Measurements from ENCODE around the gene TBK1. TPM values are rescaled to one million over a fixed set of nuclear protein-coding genes. Genes with fewer than 3 reads are reported as not detected.

TBK1 gene
- total and polyA plus RNA-seq, 10 of the 15 experiments (the other 5 are each of a cell fraction or from before 2014, with no cell fraction given), result 13.4 to 49.3 (median 37.7) TPM

DNA sequence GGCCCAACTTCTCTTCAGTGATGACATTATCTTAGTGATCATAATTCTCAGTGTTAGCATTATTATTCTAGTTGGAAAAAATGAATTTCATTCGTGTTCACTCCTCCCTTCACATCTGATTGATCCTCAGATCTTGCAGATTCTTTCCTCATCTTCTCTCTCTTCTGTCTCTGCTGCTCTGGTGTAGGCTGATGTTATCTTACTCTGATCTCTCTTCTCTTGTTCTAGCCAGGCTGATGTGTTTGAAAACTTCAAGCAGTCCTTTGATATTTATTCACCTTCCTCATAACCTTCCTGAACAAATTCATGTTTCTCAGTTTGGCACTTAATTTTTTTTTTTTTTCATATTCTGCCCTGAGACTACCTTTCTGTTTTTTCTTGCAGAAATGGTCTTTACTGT is 5.6 kb upstream of the TBK1 start:
- Histone ChIP-seq H4K20me1 (ENCODE audit: control insufficient read depth, insufficient read depth) (no peaks in the 10 kb centered on the region), H2AFZ (ENCODE audit: control insufficient read depth, low read depth, low read length) (no peak overlapping the region), H3K9ac (ENCODE audit: control insufficient read depth, insufficient read depth, low read length) (no peak overlapping the region), H3K79me2 (ENCODE audit: control insufficient read depth, insufficient read depth, low read length) (peaks cover 4% of the 10 kb centered on the region), H3K4me3 (no peak overlapping the region), H3K4me2 (ENCODE audit: control insufficient read depth, insufficient read depth) (no peak overlapping the region), H3K9me3 (replicated peaks; ENCODE audit: control insufficient read depth, insufficient read depth, low read length) (no peaks in the 10 kb centered on the region), H3K36me3 (ENCODE audit: control insufficient read depth in 2 of 2, insufficient read depth in 2 of 2, low read length in 1 of 2) (peaks cover 4 to 27% of the 10 kb centered on the region in 2 experiments), H3K27me3 (replicated peaks in 1 of 2; ENCODE audit: control insufficient read depth in 2 of 2, insufficient read depth in 2 of 2, low read length in 1 of 2) (no peaks in the 10 kb centered on the region), H3K27ac (ENCODE audit: control insufficient read depth, insufficient read depth) (no peak overlapping the region), H3K4me1 (ENCODE audit: control insufficient read depth, insufficient read depth, low read length) (no peaks in the 10 kb centered on the region)
- no peak for DNase-seq (ENCODE audit: low read depth, low spot score)
- in situ Hi-C loops (cut with MboI), result loop anchor here (5.0 kb wide), 1 partner anchor 39 kb away; no protein-coding TSS in a partner anchor
- no peak for ATAC-seq
- POLR2A ChIA-PET, result no interaction called here
- SMC1A ChIA-PET (ENCODE audit: uncharacterized antibody, unreplicated experiment), result interaction anchor here (0.8 kb wide), 1 partner anchor 36 kb away, joined by 3 read pairs; no protein-coding TSS in a partner anchor
- FAIRE-seq, result no peak
- no TSS peak for BruUV-seq (replicated peaks)
- intact Hi-C loops (cut with micrococcal nuclease; ENCODE audit: unreplicated experiment), result no loop called here
- CTCF ChIA-PET, result no interaction called here
- RAD21 ChIA-PET (ENCODE audit: unreplicated experiment), result no interaction called here
- WGBS (ENCODE audit: insufficient coverage, insufficient replicate concordance, low lambda C conversion rate, missing lambda C conversion rate), result 93% methylated on average over 1 of the region's 1 CpG
- TF ChIP-seq KLF5 (IDR thresholded peaks at IDR 0.05; ENCODE audit: partially characterized antibody) (no peak), NR2C2 (IDR thresholded peaks at IDR 0.05; ENCODE audit: borderline replicate concordance, control insufficient read depth, insufficient read length, low read depth) (no peak), CREB1 (IDR thresholded peaks at IDR 0.05; ENCODE audit: low read depth) (no peak), MEF2B (IDR thresholded peaks at IDR 0.05; ENCODE audit: partially characterized antibody, poor library complexity, severe bottlenecking) (no peak), SP1 (IDR thresholded peaks at IDR 0.05; ENCODE audit: low read depth, low read length) (no peak), SUPT20H (IDR thresholded peaks at IDR 0.05; ENCODE audit: borderline replicate concordance, control insufficient read depth, low read depth, low read length) (no peak), DPF2 (IDR thresholded peaks at IDR 0.05) (no peak), MTA2 (IDR thresholded peaks at IDR 0.05; ENCODE audit: low read depth) (no peak), POLR2AphosphoS5 (IDR thresholded peaks at IDR 0.05; ENCODE audit: low read length) (no peak), NR2F1 (conservative IDR thresholded peaks at IDR 0.05) (no peak), POLR2AphosphoS2 (IDR thresholded peaks at IDR 0.05; ENCODE audit: low read depth, low read length) (no peak), PML (IDR thresholded peaks at IDR 0.05; ENCODE audit: low read length) (no peak), SIN3A (IDR thresholded peaks at IDR 0.05; ENCODE audit: low read depth, low read length) (no peak)
- TF ChIP-seq, protein P1, sequence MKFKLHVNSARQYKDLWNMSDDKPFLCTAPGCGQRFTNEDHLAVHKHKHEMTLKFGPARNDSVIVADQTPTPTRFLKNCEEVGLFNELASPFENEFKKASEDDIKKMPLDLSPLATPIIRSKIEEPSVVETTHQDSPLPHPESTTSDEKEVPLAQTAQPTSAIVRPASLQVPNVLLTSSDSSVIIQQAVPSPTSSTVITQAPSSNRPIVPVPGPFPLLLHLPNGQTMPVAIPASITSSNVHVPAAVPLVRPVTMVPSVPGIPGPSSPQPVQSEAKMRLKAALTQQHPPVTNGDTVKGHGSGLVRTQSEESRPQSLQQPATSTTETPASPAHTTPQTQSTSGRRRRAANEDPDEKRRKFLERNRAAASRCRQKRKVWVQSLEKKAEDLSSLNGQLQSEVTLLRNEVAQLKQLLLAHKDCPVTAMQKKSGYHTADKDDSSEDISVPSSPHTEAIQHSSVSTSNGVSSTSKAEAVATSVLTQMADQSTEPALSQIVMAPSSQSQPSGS (IDR thresholded peaks at IDR 0.05; ENCODE audit: low read length), result no peak
- TF ChIP-seq, protein P2, sequence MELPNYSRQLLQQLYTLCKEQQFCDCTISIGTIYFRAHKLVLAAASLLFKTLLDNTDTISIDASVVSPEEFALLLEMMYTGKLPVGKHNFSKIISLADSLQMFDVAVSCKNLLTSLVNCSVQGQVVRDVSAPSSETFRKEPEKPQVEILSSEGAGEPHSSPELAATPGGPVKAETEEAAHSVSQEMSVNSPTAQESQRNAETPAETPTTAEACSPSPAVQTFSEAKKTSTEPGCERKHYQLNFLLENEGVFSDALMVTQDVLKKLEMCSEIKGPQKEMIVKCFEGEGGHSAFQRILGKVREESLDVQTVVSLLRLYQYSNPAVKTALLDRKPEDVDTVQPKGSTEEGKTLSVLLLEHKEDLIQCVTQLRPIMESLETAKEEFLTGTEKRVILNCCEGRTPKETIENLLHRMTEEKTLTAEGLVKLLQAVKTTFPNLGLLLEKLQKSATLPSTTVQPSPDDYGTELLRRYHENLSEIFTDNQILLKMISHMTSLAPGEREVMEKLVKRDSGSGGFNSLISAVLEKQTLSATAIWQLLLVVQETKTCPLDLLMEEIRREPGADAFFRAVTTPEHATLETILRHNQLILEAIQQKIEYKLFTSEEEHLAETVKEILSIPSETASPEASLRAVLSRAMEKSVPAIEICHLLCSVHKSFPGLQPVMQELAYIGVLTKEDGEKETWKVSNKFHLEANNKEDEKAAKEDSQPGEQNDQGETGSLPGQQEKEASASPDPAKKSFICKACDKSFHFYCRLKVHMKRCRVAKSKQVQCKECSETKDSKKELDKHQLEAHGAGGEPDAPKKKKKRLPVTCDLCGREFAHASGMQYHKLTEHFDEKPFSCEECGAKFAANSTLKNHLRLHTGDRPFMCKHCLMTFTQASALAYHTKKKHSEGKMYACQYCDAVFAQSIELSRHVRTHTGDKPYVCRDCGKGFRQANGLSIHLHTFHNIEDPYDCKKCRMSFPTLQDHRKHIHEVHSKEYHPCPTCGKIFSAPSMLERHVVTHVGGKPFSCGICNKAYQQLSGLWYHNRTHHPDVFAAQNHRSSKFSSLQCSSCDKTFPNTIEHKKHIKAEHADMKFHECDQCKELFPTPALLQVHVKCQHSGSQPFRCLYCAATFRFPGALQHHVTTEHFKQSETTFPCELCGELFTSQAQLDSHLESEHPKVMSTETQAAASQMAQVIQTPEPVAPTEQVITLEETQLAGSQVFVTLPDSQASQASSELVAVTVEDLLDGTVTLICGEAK (IDR thresholded peaks at IDR 0.05; ENCODE audit: borderline replicate concordance), result no peak
- TF ChIP-seq, protein P3, sequence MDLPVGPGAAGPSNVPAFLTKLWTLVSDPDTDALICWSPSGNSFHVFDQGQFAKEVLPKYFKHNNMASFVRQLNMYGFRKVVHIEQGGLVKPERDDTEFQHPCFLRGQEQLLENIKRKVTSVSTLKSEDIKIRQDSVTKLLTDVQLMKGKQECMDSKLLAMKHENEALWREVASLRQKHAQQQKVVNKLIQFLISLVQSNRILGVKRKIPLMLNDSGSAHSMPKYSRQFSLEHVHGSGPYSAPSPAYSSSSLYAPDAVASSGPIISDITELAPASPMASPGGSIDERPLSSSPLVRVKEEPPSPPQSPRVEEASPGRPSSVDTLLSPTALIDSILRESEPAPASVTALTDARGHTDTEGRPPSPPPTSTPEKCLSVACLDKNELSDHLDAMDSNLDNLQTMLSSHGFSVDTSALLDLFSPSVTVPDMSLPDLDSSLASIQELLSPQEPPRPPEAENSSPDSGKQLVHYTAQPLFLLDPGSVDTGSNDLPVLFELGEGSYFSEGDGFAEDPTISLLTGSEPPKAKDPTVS (IDR thresholded peaks at IDR 0.05; ENCODE audit: low read depth, low read length), result no peak
- TF ChIP-seq, protein P4, sequence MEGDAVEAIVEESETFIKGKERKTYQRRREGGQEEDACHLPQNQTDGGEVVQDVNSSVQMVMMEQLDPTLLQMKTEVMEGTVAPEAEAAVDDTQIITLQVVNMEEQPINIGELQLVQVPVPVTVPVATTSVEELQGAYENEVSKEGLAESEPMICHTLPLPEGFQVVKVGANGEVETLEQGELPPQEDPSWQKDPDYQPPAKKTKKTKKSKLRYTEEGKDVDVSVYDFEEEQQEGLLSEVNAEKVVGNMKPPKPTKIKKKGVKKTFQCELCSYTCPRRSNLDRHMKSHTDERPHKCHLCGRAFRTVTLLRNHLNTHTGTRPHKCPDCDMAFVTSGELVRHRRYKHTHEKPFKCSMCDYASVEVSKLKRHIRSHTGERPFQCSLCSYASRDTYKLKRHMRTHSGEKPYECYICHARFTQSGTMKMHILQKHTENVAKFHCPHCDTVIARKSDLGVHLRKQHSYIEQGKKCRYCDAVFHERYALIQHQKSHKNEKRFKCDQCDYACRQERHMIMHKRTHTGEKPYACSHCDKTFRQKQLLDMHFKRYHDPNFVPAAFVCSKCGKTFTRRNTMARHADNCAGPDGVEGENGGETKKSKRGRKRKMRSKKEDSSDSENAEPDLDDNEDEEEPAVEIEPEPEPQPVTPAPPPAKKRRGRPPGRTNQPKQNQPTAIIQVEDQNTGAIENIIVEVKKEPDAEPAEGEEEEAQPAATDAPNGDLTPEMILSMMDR (IDR thresholded peaks at IDR 0.05 in 2 of 3, conservative IDR thresholded peaks at IDR 0.05 in 1 of 3; ENCODE audit: control insufficient read depth in 2 of 3, extremely low read depth in 1 of 3, insufficient read depth in 1 of 3, low read depth in 3 of 3, low read length in 3 of 3), result no peak

All from GM12878 (cell line).